GM21786 (cell line): ENCODE results near the gene HOATZ.

Experiments
- ATAC-seq: cut with Tn5 transposase; IDR thresholded peaks from one replicate; pipeline ENCODE4 v1.9.1; 2021; ENCODE audit not compliant: unreplicated experiment

The HOATZ gene

GRCh38 chr11:111575740-111576139, 61.2 kb downstream of the HOATZ start:
- ATAC-seq: no peak

- ATAC-seq: no peak
These were observed 63.2 kb downstream of the HOATZ start for GRCh38 chr11:111577821-111578220.

- no peak for ATAC-seq
These were observed 66.8 kb downstream of the HOATZ start for GRCh38 chr11:111581341-111581740.

GRCh38 chr11:111582163-111582562, 67.6 kb downstream of the HOATZ start:
- no peak for ATAC-seq

DNA sequence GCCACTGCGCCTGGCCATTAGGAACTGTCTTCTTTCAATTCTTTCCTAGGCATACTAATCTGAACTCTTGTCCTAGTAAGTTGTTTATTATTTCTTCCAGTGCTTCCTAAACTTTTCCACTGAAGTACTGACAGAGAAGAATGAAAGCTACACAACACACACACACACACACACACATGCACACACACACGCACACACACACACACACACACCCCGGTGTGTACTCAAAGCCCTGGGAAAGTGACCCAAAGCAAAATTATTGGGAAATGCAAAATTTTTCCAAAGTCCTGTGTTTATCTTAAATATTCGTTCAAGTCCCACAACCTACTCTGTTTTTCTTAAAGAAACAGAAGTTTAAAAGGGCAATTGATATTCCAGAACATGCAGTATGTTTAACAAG, 68.3 kb downstream of the HOATZ start:
- ATAC-seq: no peak

DNA sequence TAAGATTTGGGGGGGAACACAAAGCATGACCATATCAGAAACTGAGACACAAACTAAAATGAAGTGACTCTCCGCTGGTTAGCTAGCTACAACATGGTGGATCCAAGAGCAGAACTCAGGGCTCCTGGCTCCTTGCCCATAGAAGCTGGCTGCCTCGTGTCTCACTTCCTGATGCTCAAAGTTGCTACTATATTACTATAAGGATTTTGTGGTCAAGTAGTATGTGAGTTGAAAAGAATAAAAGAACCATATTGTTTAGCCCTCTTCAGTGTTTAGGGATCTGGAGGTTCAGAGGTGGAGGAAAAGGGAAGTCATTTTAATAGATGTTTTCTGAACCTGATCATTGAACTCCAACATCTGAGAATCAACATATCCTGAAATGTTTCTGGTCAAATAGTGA, 70.8 kb downstream of the HOATZ start:
- no peak for ATAC-seq

GRCh38 chr11:111586388-111586831, 71.8 kb downstream of the HOATZ start:
- ATAC-seq: no peak
